GM23338 (cell line): Measurements from ENCODE around the gene TPPP3. TPM values are rescaled to one million over a fixed set of nuclear protein-coding genes. Genes with fewer than 3 reads are reported as not detected.

Experiments used
- ATAC-seq: fragments of 200-7000 bp; cut with Tn5 transposase; 3 replicates; pipeline ENCODE4 v1.9.1; 2020
- DNase-seq: peaks from one replicate; pipeline ENCODE4 v3.0.0-alpha.2; 2015; ENCODE audit warnings: low spot score
- H2AFZ ChIP-seq: fragments of 200-600 bp; sonication (generic); 2 replicates; pipeline ENCODE4 v1.8.0; 2016; ENCODE audit warnings: antibody characterized with exemption, mild to moderate bottlenecking, moderate library complexity
- H3F3A ChIP-seq: fragments of 200-600 bp; sonication (generic); replicated peaks from 2 replicates; pipeline ENCODE4 v1.8.0; 2017; ENCODE audit warnings: antibody characterized with exemption, mixed run types, low read depth
- H3K27ac ChIP-seq: fragments of 200-600 bp; sonication (generic); 2 replicates; pipeline ENCODE4 v1.6.1; 2016; ENCODE audit warnings: low read depth
- H3K27me3 ChIP-seq: fragments of 200-600 bp; sonication (generic); 2 replicates; pipeline ENCODE4 v1.8.0; 2016; ENCODE audit warnings: mild to moderate bottlenecking, mixed run types, moderate library complexity; ENCODE audit not compliant: insufficient read depth
- H3K36me3 ChIP-seq: fragments of 200-600 bp; sonication (generic); 2 replicates; pipeline ENCODE4 v1.8.0; 2016; ENCODE audit warnings: mild to moderate bottlenecking; ENCODE audit not compliant: insufficient read depth
- H3K4me1 ChIP-seq: fragments of 200-600 bp; sonication (generic); 2 replicates; pipeline ENCODE4 v1.8.0; 2016; ENCODE audit warnings: mild to moderate bottlenecking, moderate library complexity; ENCODE audit not compliant: insufficient read depth
- H3K4me2 ChIP-seq: fragments of 200-600 bp; sonication (generic); 2 replicates; pipeline ENCODE4 v1.7.1; 2017; ENCODE audit warnings: mixed run types
- H3K4me3 ChIP-seq: fragments of 200-600 bp; sonication (generic); 2 replicates; pipeline ENCODE4 v1.6.1; 2016; ENCODE audit warnings: mixed run types
- H3K79me2 ChIP-seq: fragments of 200-600 bp; sonication (generic); replicated peaks from 2 replicates; pipeline ENCODE4 v1.8.0; 2017; ENCODE audit warnings: mild to moderate bottlenecking; ENCODE audit not compliant: insufficient read depth
- H3K9me2 ChIP-seq: fragments of 200-600 bp; sonication (generic); 2 replicates; pipeline ENCODE4 v1.8.0; 2017; ENCODE audit not compliant: insufficient read depth
- H4K20me1 ChIP-seq: fragments of 200-600 bp; sonication (generic); replicated peaks from 2 replicates; pipeline ENCODE4 v1.8.0; 2017; ENCODE audit warnings: mild to moderate bottlenecking; ENCODE audit not compliant: insufficient read depth
- H3K27ac Mint-ChIP-seq: 2 replicates; pipeline ENCODE4 v1.8.0; 2020; ENCODE audit warnings: inconsistent platforms, mild to moderate bottlenecking, moderate library complexity, mixed read lengths
- H3K27me3 Mint-ChIP-seq: 3 replicates; pipeline ENCODE4 v1.8.0; 2022; ENCODE audit warnings: low read depth, mild to moderate bottlenecking, moderate library complexity, mixed read lengths, inconsistent platforms; ENCODE audit not compliant: insufficient read depth, poor library complexity
- H3K36me3 Mint-ChIP-seq: 3 replicates; pipeline ENCODE4 v1.8.0; 2021; ENCODE audit warnings: low read depth, mild to moderate bottlenecking, inconsistent platforms, moderate library complexity, mixed read lengths
- H3K4me1 Mint-ChIP-seq: 3 replicates; pipeline ENCODE4 v1.8.0; 2020; ENCODE audit warnings: mild to moderate bottlenecking, inconsistent platforms, mixed read lengths
- H3K4me3 Mint-ChIP-seq: 3 replicates; pipeline ENCODE4 v1.8.0; 2021; ENCODE audit warnings: moderate library complexity, mild to moderate bottlenecking, inconsistent platforms, mixed read lengths
- H3K9me3 Mint-ChIP-seq: 3 replicates; pipeline ENCODE4 v1.8.0; 2020; ENCODE audit warnings: moderate library complexity, mild to moderate bottlenecking, inconsistent platforms, mixed read lengths
- CTCF ChIP-seq, 2 experiments: fragments of 200-600 bp in 1 of 2; sonication (generic) in 1 of 2; conservative IDR thresholded peaks; 2 replicates each; pipeline versions ENCODE4 v1.5.1 to v1.6.1; 2016 to 2017; ENCODE audit warnings: antibody characterized with exemption in 2 of 2, low read depth in 2 of 2, mild to moderate bottlenecking in 2 of 2, moderate library complexity in 1 of 2
- EZH2 ChIP-seq: fragments of 200-600 bp; sonication (generic); IDR thresholded peaks from one replicate; pipeline ENCODE4 v1.8.0; 2017; ENCODE audit warnings: antibody characterized with exemption, mild to moderate bottlenecking, low read depth; ENCODE audit not compliant: unreplicated experiment
- NANOG ChIP-seq: IDR thresholded peaks from 2 replicates; pipeline ENCODE4 v1.6.1; 2016; ENCODE audit warnings: antibody characterized with exemption, borderline replicate concordance
- STAT1 ChIP-seq: IDR thresholded peaks from one replicate; pipeline ENCODE4 v1.6.1; 2016; ENCODE audit warnings: antibody characterized with exemption; ENCODE audit not compliant: unreplicated experiment
- polyA plus RNA-seq: library from polyadenylated mRNA; unstranded; fragments of >200 nt; fragmentation: Nextera tagmentation; extraction: Ambion mirVana; gene quantifications from 2 replicates; pipeline ENCODE4 v1.2.1, GENCODE V29; 2016
- total RNA-seq: library from RNA; depleted of rRNA; stranded (reverse); fragments of >200 nt; shearing (Covaris generic); gene quantifications from 2 replicates; pipeline ENCODE4 v1.2.3, GENCODE V29; 2014
- TF ChIP-seq, protein P1 (sequence below): IDR thresholded peaks from one replicate; pipeline ENCODE4 v1.6.1; 2018; ENCODE audit warnings: antibody characterized with exemption; ENCODE audit not compliant: unreplicated experiment

Gene TPPP3
- total and polyA plus RNA-seq, 2 experiments from 2014 or later = 0.26 to 0.28 TPM

DNA sequence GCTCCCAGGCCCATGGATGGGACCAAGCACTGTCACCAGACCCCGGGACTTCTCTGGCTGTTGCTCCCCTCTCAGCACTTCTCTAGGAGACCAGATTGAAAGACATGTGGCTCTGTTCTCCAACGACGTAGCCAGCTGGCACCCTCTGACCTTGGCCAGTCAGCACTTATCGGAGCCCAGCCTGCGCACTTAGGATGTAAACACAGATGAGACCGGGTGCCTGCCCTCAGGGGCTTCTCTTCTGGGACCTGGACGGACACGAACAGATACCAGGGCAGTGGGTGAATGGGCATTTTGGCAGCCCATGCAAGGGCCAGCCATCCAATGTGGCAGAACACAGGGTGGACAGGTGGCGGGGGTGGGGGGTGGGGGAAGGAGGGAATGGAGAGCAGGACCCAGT lies 16.3 kb upstream of the TPPP3 start:
- Mint-ChIP-seq H3K9me3 (no peaks in the 10 kb centered on the region), H3K27me3 (peaks cover 10% of the 10 kb centered on the region), H3K4me1 (peaks cover 31% of the 10 kb centered on the region), H3K4me3 (no peak overlapping the region), H3K27ac (0 out of 2 replicates have a peak overlapping the region, but pooled peaks have one; percentile 42), H3K36me3 (no peaks in the 10 kb centered on the region; the same call in 2 of the 3 replicates)
- Histone ChIP-seq H3K4me2 (no peak overlapping the region), H3F3A (no peaks in the 10 kb centered on the region; the same call in 1 of the 2 replicates), H3K4me1 (peaks cover 31% of the 10 kb centered on the region), H3K27me3 (no peaks in the 10 kb centered on the region), H3K27ac (no peak overlapping the region), H3K4me3 (no peak overlapping the region), H3K79me2 (no peaks in the 10 kb centered on the region), H3K36me3 (no peaks in the 10 kb centered on the region), H3K9me2 (no peaks in the 10 kb centered on the region), H2AFZ (no peak overlapping the region), H4K20me1 (no peaks in the 10 kb centered on the region; the same call in 1 of the 2 replicates)
- ATAC-seq (no peak), DNase-seq (no peak)
- TF ChIP-seq EZH2 = no peak

DNA sequence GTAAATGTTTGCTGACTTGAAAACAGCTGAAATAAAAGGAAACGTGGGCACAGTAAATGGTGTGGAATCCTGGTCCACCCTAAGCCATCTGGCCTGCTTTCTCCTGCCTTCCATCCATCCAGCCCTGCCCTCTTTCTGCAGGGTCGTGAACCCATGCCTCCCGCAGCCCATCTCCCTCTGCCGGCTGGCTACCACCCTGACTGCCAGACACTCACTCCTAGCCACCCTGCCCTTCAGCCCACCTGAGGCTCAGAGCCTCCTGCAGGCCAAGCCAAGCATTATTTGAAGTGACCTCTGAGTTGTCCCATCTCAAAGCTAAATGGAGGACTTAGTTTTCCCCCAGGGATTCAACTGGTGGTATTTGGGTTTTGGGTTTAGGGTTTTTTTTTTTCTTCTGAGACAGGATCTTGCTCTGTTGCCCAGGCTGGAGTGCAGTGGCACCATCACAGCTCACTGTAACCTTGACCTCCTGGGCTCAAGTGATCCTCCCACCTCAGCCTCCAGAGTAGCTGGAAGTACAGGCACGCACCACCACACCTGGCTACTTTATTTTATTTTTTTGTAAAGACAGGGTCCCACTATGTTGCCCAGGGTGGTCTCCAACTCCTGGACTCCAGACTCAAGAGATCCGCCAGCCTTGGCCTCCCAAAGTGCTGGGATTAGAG lies 14.6 kb upstream of the TPPP3 start:
- no peak for DNase-seq
- no peak overlapping the region for H3K27ac ChIP-seq
- TF ChIP-seq CTCF (conservative IDR thresholded peaks at IDR 0.05; ENCODE audit: low read depth in 2 of 2) = peak; percentile 46 to 49
- no peak for TF ChIP-seq NANOG
- H3K27me3 ChIP-seq = 0 out of 2 replicates have a peak, but pooled peaks cover under 1% of the 10 kb centered on the region
- H3K4me1 ChIP-seq = peaks cover 25% of the 10 kb centered on the region; the same call in 1 of the 2 replicates
- peaks cover 6% of the 10 kb centered on the region for H3K27me3 Mint-ChIP-seq
- H3K9me3 Mint-ChIP-seq = no peaks in the 10 kb centered on the region
- ATAC-seq = peak; percentile 55
- H3K27ac Mint-ChIP-seq = no peak overlapping the region
- H3K4me2 ChIP-seq = peak overlapping the region; percentile 8; the same call in 1 of the 2 replicates
- H3K4me1 Mint-ChIP-seq = peaks cover 29% of the 10 kb centered on the region
- H3K79me2 ChIP-seq = no peaks in the 10 kb centered on the region
- H3K4me3 Mint-ChIP-seq = no peak overlapping the region
- no peaks in the 10 kb centered on the region; the same call in 2 of the 3 replicates for H3K36me3 Mint-ChIP-seq
- no peaks in the 10 kb centered on the region for H3K36me3 ChIP-seq
- H3K4me3 ChIP-seq = no peak overlapping the region
- no peaks in the 10 kb centered on the region for H3K9me2 ChIP-seq
- no peak overlapping the region for H2AFZ ChIP-seq
- no peaks in the 10 kb centered on the region for H3F3A ChIP-seq
- no peaks in the 10 kb centered on the region; the same call in 1 of the 2 replicates for H4K20me1 ChIP-seq

DNA sequence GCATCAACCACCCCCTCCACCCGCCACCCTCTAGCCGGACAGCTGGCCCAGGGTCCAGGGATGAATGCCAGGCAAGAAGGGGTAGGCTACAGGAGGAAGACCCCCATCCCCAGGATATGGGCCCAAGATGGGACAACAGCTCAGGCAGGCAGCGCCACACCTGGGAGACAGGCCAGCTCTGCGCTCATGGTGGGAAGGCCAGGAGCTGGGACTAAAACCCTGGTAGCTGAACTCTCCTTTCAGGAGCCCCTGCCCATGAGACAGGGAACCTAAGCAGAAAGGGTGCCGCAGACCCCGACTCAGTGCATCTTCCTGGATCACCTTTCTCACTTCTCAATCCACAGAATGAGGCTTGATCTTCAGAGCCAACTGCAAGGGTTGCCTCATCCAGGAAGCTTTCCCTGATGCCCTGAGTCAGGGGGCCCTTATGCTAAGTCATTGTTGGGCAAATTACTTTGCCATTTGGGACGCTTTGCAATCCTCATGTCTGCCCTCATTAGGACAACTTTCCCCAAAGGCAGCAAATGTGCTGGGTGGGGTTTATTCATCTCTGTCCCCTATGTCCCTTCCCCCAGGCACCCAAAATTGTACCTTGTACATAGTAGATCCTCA lies 14.0 kb upstream of the TPPP3 start:
- Histone ChIP-seq H3K4me1 (peaks cover 25% of the 10 kb centered on the region; the same call in 1 of the 2 replicates), H3K9me2 (no peaks in the 10 kb centered on the region), H3K27ac (no peak overlapping the region), H3K79me2 (no peaks in the 10 kb centered on the region), H4K20me1 (no peaks in the 10 kb centered on the region; the same call in 1 of the 2 replicates), H3F3A (no peaks in the 10 kb centered on the region), H2AFZ (no peak overlapping the region), H3K36me3 (no peaks in the 10 kb centered on the region), H3K27me3 (0 out of 2 replicates have a peak, but pooled peaks cover 3% of the 10 kb centered on the region), H3K4me3 (no peak overlapping the region), H3K4me2 (peak overlapping the region; percentile 8; the same call in 1 of the 2 replicates)
- TF ChIP-seq, protein P1, sequence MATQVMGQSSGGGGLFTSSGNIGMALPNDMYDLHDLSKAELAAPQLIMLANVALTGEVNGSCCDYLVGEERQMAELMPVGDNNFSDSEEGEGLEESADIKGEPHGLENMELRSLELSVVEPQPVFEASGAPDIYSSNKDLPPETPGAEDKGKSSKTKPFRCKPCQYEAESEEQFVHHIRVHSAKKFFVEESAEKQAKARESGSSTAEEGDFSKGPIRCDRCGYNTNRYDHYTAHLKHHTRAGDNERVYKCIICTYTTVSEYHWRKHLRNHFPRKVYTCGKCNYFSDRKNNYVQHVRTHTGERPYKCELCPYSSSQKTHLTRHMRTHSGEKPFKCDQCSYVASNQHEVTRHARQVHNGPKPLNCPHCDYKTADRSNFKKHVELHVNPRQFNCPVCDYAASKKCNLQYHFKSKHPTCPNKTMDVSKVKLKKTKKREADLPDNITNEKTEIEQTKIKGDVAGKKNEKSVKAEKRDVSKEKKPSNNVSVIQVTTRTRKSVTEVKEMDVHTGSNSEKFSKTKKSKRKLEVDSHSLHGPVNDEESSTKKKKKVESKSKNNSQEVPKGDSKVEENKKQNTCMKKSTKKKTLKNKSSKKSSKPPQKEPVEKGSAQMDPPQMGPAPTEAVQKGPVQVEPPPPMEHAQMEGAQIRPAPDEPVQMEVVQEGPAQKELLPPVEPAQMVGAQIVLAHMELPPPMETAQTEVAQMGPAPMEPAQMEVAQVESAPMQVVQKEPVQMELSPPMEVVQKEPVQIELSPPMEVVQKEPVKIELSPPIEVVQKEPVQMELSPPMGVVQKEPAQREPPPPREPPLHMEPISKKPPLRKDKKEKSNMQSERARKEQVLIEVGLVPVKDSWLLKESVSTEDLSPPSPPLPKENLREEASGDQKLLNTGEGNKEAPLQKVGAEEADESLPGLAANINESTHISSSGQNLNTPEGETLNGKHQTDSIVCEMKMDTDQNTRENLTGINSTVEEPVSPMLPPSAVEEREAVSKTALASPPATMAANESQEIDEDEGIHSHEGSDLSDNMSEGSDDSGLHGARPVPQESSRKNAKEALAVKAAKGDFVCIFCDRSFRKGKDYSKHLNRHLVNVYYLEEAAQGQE = no peak
- TF ChIP-seq STAT1 = no peak
- Mint-ChIP-seq H3K27ac (no peak overlapping the region), H3K27me3 (peaks cover 6% of the 10 kb centered on the region), H3K9me3 (no peaks in the 10 kb centered on the region), H3K4me3 (no peak overlapping the region), H3K4me1 (peaks cover 29% of the 10 kb centered on the region), H3K36me3 (no peaks in the 10 kb centered on the region; the same call in 2 of the 3 replicates)
- DNase-seq = no peak
- no peak; the same call in 2 of the 3 replicates for ATAC-seq
